ES-I3 (cell line): ENCODE measurements around the gene ATXN7L1.
A peak's percentile ranks its signal among the peaks of the same experiment; 100 is the strongest.
"Not testable (repeated sequence)": the region's sequence is repeated elsewhere in the genome, so short reads cannot be mapped to it uniquely, and the experiment has no call there.

Experiments
- H3K36me3 ChIP-seq: 2 replicates; pipeline ENCODE4 v1.6.1; 2013; ENCODE audit warnings: mild to moderate bottlenecking, low read length, control low read depth, moderate library complexity; ENCODE audit not compliant: insufficient read depth
- H3K4me1 ChIP-seq: 2 replicates; pipeline ENCODE4 v1.6.1; 2013; ENCODE audit warnings: mild to moderate bottlenecking, control low read depth, low read length; ENCODE audit not compliant: insufficient read depth
- H3K9ac ChIP-seq: 2 replicates; pipeline ENCODE4 v1.6.1; 2013; ENCODE audit warnings: low read depth, mild to moderate bottlenecking, low read length, moderate library complexity
- H3K9me3 ChIP-seq: 2 replicates; pipeline ENCODE4 v1.6.1; 2013; ENCODE audit warnings: mild to moderate bottlenecking, low read length, moderate library complexity; ENCODE audit not compliant: control insufficient read depth, insufficient read depth

ATXN7L1 gene

GRCh38 chr7:105710720-105711119 is 165.7 kb downstream of the ATXN7L1 start:
- not testable (repeated sequence) for H3K9ac ChIP-seq, H3K36me3 ChIP-seq, H3K4me1 ChIP-seq
- peaks cover 31% of the 10 kb centered on the region for H3K9me3 ChIP-seq

- no peaks in the 10 kb centered on the region for H3K4me1 ChIP-seq
- no peak overlapping the region for H3K9ac ChIP-seq
- H3K9me3 ChIP-seq, result peaks cover 23% of the 10 kb centered on the region
- H3K36me3 ChIP-seq, result no peaks in the 10 kb centered on the region; the same call in 1 of the 2 replicates
Observed at GRCh38 chr7:105708763-105709080, 167.7 kb downstream of the ATXN7L1 start.

- H3K36me3 ChIP-seq, result no peaks in the 10 kb centered on the region; the same call in 1 of the 2 replicates
Observed at GRCh38 chr7:105707967-105708762, 168.2 kb downstream of the ATXN7L1 start.

GRCh38 chr7:105707381-105707780 is 169.0 kb downstream of the ATXN7L1 start:
- no peak overlapping the region for H3K9ac ChIP-seq
- no peaks in the 10 kb centered on the region; the same call in 1 of the 2 replicates for H3K36me3 ChIP-seq
- no peaks in the 10 kb centered on the region for H3K4me1 ChIP-seq
- peaks cover 15% of the 10 kb centered on the region for H3K9me3 ChIP-seq

More at GRCh38 chr7:105707967-105708762, 168.2 kb downstream of the ATXN7L1 start:
- Histone ChIP-seq H3K9me3 (peaks cover 21% of the 10 kb centered on the region), H3K4me1 (no peaks in the 10 kb centered on the region), H3K9ac (no peak overlapping the region)

- Histone ChIP-seq H3K9me3 (no peaks in the 10 kb centered on the region; the same call in 1 of the 2 replicates), H3K9ac (no peak overlapping the region), H3K36me3 (no peaks in the 10 kb centered on the region; the same call in 1 of the 2 replicates), H3K4me1 (0 out of 2 replicates have a peak, but pooled peaks cover 8% of the 10 kb centered on the region)
Observed at GRCh38 chr7:105705427-105705826, 171.0 kb downstream of the ATXN7L1 start.

- H3K36me3 ChIP-seq, result no peaks in the 10 kb centered on the region
- peaks cover 14% of the 10 kb centered on the region for H3K4me1 ChIP-seq
- no peaks in the 10 kb centered on the region for H3K9me3 ChIP-seq
- no peak overlapping the region for H3K9ac ChIP-seq
Observed at GRCh38 chr7:105703207-105703930, 173.0 kb downstream of the ATXN7L1 start.

- H3K36me3 ChIP-seq, result no peaks in the 10 kb centered on the region
- H3K9ac ChIP-seq, result no peak overlapping the region
- H3K4me1 ChIP-seq, result peaks cover 38% of the 10 kb centered on the region
- no peaks in the 10 kb centered on the region for H3K9me3 ChIP-seq
Observed at GRCh38 chr7:105699568-105700236, 176.7 kb downstream of the ATXN7L1 start.

GRCh38 chr7:105698531-105698930 is 177.9 kb downstream of the ATXN7L1 start:
- Histone ChIP-seq H3K9me3 (no peaks in the 10 kb centered on the region), H3K9ac (no peak overlapping the region), H3K4me1 (peaks cover 38% of the 10 kb centered on the region), H3K36me3 (no peaks in the 10 kb centered on the region)

GRCh38 chr7:105697753-105698152 is 178.6 kb downstream of the ATXN7L1 start:
- Histone ChIP-seq H3K9ac (no peak overlapping the region), H3K36me3 (no peaks in the 10 kb centered on the region)

GRCh38 chr7:105697169-105697568 is 179.2 kb downstream of the ATXN7L1 start:
- peaks cover 41% of the 10 kb centered on the region for H3K4me1 ChIP-seq
- H3K36me3 ChIP-seq, H3K9ac ChIP-seq, H3K9me3 ChIP-seq: not testable (repeated sequence)

More at GRCh38 chr7:105697753-105698152, 178.6 kb downstream of the ATXN7L1 start:
- peaks cover 39% of the 10 kb centered on the region for H3K4me1 ChIP-seq
- H3K9me3 ChIP-seq, result no peaks in the 10 kb centered on the region

GRCh38 chr7:105693576-105693975 is 182.8 kb downstream of the ATXN7L1 start:
- no peaks in the 10 kb centered on the region for H3K36me3 ChIP-seq
- H3K9ac ChIP-seq, result no peak overlapping the region
- H3K4me1 ChIP-seq, result peaks cover 36% of the 10 kb centered on the region
- H3K9me3 ChIP-seq, result no peaks in the 10 kb centered on the region

GRCh38 chr7:105691680-105692564 is 184.5 kb downstream of the ATXN7L1 start:
- peaks cover 33% of the 10 kb centered on the region for H3K4me1 ChIP-seq

GRCh38 chr7:105691082-105691679 is 185.2 kb downstream of the ATXN7L1 start:
- Histone ChIP-seq H3K9ac (peak overlapping the region; percentile 71), H3K4me1 (peaks cover 28% of the 10 kb centered on the region), H3K9me3 (no peaks in the 10 kb centered on the region), H3K36me3 (no peaks in the 10 kb centered on the region)

More at GRCh38 chr7:105691680-105692564, 184.5 kb downstream of the ATXN7L1 start:
- Histone ChIP-seq H3K9ac (peak overlapping the region; percentile 71), H3K9me3 (no peaks in the 10 kb centered on the region), H3K36me3 (no peaks in the 10 kb centered on the region)
